GM12891 (cell line): Measurements from ENCODE around the gene HEBP2.

Experiments
- POLR2A ChIP-seq: IDR thresholded peaks from 2 replicates; pipeline ENCODE4 v1.6.1; 2011; ENCODE audit warnings: low read depth, low read length, control low read depth
- POLR2AphosphoS5 ChIP-seq: IDR thresholded peaks from 2 replicates; pipeline ENCODE4 v1.6.1; 2011; ENCODE audit warnings: low read depth, low read length, control low read depth
- POU2F2 ChIP-seq: IDR thresholded peaks from 2 replicates; pipeline ENCODE4 v1.6.1; 2011; ENCODE audit warnings: low read depth, mild to moderate bottlenecking, control low read depth, low read length, moderate library complexity
- SPI1 ChIP-seq: IDR thresholded peaks from 2 replicates; pipeline ENCODE4 v1.6.1; 2011; ENCODE audit warnings: low read depth, low read length, control low read depth
- TAF1 ChIP-seq: IDR thresholded peaks from 2 replicates; pipeline ENCODE4 v1.6.1; 2011; ENCODE audit warnings: low read depth, low read length, control low read depth

DNA sequence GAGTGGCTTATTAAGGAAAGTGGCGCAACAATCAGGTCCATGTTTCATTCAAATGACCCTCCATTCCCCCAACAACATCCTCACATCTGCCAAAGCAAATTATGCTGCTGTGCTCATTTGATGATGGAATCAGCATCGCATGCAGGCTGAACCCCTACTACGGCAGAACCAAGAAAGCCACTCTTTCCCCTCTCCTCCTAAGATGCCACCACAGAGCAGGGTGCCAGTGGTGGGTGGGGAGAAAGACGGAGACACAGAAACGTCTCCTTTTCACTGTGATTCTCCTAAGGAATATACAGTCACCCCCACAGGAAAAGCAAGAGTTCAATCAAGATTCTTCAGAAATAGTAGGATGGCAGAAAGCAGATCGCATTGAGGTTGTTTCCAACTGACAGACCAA, 17.1 kb downstream of the HEBP2 start:
- TF ChIP-seq POLR2AphosphoS5 (no peak), POLR2A (no peak), SPI1 (no peak), TAF1 (no peak), POU2F2 (no peak)
